GM23338 (cell line): ENCODE data around the gene FDXR.

Experiments
- POLR2AphosphoS5 ChIP-seq: IDR thresholded peaks from 2 replicates; pipeline ENCODE4 v1.6.1; 2016; ENCODE audit warnings: antibody characterized with exemption, low read depth
- TF ChIP-seq, protein P1 (sequence below), 2 experiments: fragments of 200-600 bp in 1 of 2; sonication (generic) in 1 of 2; conservative IDR thresholded peaks; 2 replicates each; pipeline versions ENCODE4 v1.5.1 to v1.6.1; 2016 to 2017; ENCODE audit warnings: antibody characterized with exemption in 2 of 2, low read depth in 2 of 2, mild to moderate bottlenecking in 2 of 2, moderate library complexity in 1 of 2

DNA sequence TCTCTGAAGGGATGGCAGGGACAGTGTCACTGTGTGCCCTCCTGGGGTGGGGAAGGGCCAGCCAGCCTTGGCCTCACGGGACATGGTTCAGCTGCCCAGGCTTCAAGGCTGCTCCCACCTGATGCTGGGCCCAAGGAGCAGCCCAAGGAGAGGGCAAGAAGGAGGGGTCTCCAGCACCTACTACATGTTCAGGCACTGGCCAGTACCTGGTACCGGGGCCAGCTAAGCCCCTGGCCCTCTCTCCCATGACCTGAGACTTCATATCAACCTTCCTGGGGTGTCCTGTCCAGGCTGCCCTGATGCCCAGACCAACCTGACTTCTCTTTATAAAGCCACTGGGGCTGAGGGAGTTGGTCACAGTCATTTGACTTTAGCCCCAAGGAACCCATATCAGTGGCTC, 49.0 kb upstream of the FDXR start:
- TF ChIP-seq, protein P1, sequence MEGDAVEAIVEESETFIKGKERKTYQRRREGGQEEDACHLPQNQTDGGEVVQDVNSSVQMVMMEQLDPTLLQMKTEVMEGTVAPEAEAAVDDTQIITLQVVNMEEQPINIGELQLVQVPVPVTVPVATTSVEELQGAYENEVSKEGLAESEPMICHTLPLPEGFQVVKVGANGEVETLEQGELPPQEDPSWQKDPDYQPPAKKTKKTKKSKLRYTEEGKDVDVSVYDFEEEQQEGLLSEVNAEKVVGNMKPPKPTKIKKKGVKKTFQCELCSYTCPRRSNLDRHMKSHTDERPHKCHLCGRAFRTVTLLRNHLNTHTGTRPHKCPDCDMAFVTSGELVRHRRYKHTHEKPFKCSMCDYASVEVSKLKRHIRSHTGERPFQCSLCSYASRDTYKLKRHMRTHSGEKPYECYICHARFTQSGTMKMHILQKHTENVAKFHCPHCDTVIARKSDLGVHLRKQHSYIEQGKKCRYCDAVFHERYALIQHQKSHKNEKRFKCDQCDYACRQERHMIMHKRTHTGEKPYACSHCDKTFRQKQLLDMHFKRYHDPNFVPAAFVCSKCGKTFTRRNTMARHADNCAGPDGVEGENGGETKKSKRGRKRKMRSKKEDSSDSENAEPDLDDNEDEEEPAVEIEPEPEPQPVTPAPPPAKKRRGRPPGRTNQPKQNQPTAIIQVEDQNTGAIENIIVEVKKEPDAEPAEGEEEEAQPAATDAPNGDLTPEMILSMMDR (conservative IDR thresholded peaks at IDR 0.05; ENCODE audit: low read depth in 2 of 2), result no peak
- no peak for TF ChIP-seq POLR2AphosphoS5
